GM12864 (cell line): ENCODE measurements around the gene PAPSS1.
"Not testable (repeated sequence)": the region's sequence is repeated elsewhere in the genome, so short reads cannot be mapped to it uniquely, and the experiment has no call there.

Source experiments
- DNase-seq: peaks from one replicate; pipeline ENCODE4 v3.0.0-alpha.2; 2011; ENCODE audit warnings: low read depth
- H3K4me3 ChIP-seq: 2 replicates; pipeline ENCODE4 v1.5.1; 2011; ENCODE audit warnings: mild to moderate bottlenecking, low read depth, low read length, control low read depth
- CTCF ChIP-seq: IDR thresholded peaks from 2 replicates; pipeline ENCODE4 v1.5.1; 2011; ENCODE audit warnings: low read depth, mild to moderate bottlenecking, moderate library complexity, low read length, control low read depth, inconsistent platforms; ENCODE audit errors: missing control alignments

The PAPSS1 gene

GRCh38 chr4:107705742-107706556 lies 14.1 kb downstream of the PAPSS1 start:
- no peak for DNase-seq
- no peak overlapping the region for H3K4me3 ChIP-seq
- TF ChIP-seq CTCF = no peak

DNA sequence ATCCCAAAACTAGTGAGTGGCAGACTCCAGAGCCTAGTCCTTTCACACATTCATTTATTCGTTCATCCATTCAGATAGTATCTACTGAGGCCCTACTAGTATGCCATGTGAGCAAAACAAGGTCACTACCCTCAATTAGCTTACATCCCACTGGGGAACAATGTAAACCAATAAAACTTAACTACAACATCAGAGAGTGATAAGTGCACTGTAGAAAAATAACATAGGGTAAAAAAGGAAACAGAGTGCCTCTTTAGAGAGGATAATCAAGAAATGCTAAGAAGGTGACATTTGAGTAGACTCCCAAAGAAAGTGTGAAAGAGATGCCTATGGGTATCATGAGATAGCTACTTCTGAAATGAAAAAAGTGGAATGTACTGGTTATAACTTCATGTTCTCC lies 18.5 kb downstream of the PAPSS1 start:
- no peak overlapping the region for H3K4me3 ChIP-seq
- no peak for TF ChIP-seq CTCF
- DNase-seq = no peak

DNA sequence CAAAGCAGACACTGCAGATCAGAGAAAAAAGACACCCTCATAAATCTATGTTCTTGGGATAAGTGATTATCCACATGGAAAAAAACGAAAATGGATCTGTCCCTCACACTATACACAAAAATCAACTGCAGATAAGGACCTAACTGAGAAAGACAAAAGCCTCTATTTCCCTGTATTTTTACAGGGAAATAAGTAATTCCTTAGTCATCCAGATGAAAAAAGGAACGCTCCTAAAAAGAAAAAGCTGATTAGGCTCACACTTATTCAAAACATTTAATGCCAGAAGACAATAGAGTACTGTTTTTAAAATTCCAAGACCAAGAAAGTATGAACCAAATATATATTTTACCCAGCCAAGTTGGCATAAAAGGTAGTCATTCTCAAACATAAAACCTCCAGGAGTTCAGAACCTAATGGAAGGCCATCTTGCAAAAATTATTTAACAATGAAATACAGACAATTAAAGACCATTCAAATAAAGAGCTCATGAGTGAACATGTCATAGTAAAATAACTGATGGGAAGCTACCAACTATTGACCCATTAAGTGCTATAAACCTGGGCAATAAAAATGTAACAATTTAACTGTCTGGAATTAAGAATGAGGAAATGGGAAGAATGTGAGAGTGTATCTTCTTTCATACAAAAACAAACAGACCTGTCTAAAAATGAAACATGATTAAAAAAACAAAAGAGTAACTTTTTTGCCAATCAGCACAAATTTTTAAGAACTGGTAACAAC lies 20.4 kb downstream of the PAPSS1 start:
- no peak for TF ChIP-seq CTCF
- no peak for DNase-seq
- no peak overlapping the region for H3K4me3 ChIP-seq

DNA sequence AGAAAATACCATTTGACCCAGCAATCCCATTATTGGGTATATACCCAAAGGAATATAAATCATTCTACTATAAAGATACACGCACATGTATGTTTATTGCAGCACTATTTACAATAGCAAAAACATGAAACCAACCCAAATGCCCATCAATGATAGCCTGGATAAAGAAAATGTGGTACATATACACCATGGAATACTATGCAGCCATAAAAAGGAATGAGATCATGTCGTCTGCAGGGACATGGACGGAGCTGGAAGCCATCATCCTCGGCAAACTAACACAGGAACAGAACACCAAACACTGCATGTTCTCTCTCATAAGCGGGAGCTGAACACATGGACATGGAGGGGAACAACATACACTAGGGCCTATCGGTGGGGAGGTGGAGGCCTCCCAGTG lies 23.8 kb downstream of the PAPSS1 start:
- DNase-seq, H3K4me3 ChIP-seq: not testable (repeated sequence)

DNA sequence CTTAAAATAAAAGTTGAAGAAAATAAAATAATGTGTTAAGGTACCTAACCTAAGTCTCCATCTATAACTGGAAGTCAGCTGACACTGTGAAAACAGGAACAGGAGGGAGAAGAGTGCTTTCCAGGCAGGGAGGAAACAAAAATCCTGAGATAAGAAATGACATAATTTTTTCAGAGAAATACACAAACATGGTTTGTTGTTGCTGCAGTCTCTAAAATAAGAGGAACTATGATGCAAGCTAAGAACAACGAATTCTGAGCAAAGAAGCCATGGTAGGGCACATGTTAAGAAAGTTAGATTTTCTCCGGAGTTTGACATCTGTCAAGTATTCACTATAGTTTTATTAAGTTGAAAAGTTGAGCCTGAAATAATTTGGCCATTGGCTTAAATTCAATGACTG lies 26.9 kb downstream of the PAPSS1 start:
- no peak for DNase-seq
- no peak for TF ChIP-seq CTCF
- H3K4me3 ChIP-seq = no peak overlapping the region

- no peak overlapping the region for H3K4me3 ChIP-seq
- DNase-seq = no peak
- no peak for TF ChIP-seq CTCF
Measured at GRCh38 chr4:107692202-107692601, 27.8 kb downstream of the PAPSS1 start.

DNA sequence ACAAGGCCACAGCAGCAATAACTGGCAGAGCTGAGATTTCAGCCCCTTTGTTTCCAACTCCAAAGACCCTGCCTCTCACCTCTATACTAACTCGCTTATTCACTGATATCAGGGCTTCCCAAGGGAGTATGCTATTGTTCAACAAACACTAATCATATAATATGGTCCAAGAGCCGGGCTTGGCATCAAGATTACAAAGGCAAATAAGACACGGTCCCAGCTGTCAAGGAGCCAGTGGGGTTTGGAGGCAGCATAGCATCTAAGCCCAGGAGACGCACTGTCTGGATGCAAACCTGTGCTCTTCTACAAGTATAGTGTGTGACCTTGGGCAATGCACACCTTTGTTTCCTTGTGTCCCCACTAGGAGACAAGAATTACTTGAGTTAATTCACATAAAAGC lies 28.7 kb downstream of the PAPSS1 start:
- DNase-seq = no peak
- no peak for TF ChIP-seq CTCF
- H3K4me3 ChIP-seq = no peak overlapping the region
